ENCODE measurements around the gene ANKS1B. TPM values are rescaled to one million over a fixed set of nuclear protein-coding genes. Genes with fewer than 3 reads are reported as not detected.

Gene ANKS1B
- total RNA-seq, 1 donor from 2014 or later, result 2.4 TPM

GRCh38 chr12:99476956-99477355, 507.8 kb downstream of the ANKS1B start:
- Mint-ChIP-seq H3K27ac (ENCODE audit: unreplicated experiment) (no peak overlapping the region), H3K4me1 (ENCODE audit: low read depth, unreplicated experiment) (no peaks in the 10 kb centered on the region), H3K27me3 (ENCODE audit: low read depth, unreplicated experiment) (no peaks in the 10 kb centered on the region), H3K4me3 (ENCODE audit: unreplicated experiment) (no peak overlapping the region), H3K36me3 (ENCODE audit: low read depth, unreplicated experiment) (no peaks in the 10 kb centered on the region), H3K9me3 (ENCODE audit: unreplicated experiment) (no peaks in the 10 kb centered on the region)
- Histone ChIP-seq H3K27ac (ENCODE audit: low read depth, low read length) (no peak overlapping the region), H2AFZ (ENCODE audit: low read depth, low read length) (no peak overlapping the region), H3K4me3 (ENCODE audit: insufficient read depth, low read depth, low read length) (no peak overlapping the region), H3K9ac (ENCODE audit: low read length) (no peak overlapping the region), H3K4me1 (ENCODE audit: insufficient read depth, low read length) (no peaks in the 10 kb centered on the region), H3K4me2 (ENCODE audit: low read length) (no peak overlapping the region), H3K27me3 (ENCODE audit: insufficient read depth, low read length) (no peaks in the 10 kb centered on the region), H4K20me1 (ENCODE audit: insufficient read depth, low read length) (no peaks in the 10 kb centered on the region), H3K36me3 (ENCODE audit: insufficient read depth, low read length) (no peaks in the 10 kb centered on the region), H3K9me3 (ENCODE audit: insufficient read depth, low read depth, low read length) (no peaks in the 10 kb centered on the region), H3K79me2 (ENCODE audit: insufficient read depth, low read length) (no peaks in the 10 kb centered on the region)
- no peak for FAIRE-seq
- no peak for DNase-seq (ENCODE audit: low read depth)
- TF ChIP-seq CTCF (IDR thresholded peaks at IDR 0.05; ENCODE audit: insufficient read depth, low read depth, low read length), result no peak
- TF ChIP-seq EZH2 (IDR thresholded peaks at IDR 0.05; ENCODE audit: insufficient read depth, low read length), result no peak

- peaks cover 17% of the 10 kb centered on the region for H3K4me1 ChIP-seq (ENCODE audit: insufficient read depth, low read length)
- no peaks in the 10 kb centered on the region for H3K36me3 ChIP-seq (ENCODE audit: insufficient read depth, low read length)
- peak overlapping the region; percentile 11 for H3K27ac Mint-ChIP-seq (ENCODE audit: unreplicated experiment)
- no peak overlapping the region for H3K4me3 Mint-ChIP-seq (ENCODE audit: unreplicated experiment)
- H3K9me3 Mint-ChIP-seq (ENCODE audit: unreplicated experiment), result peaks cover 3% of the 10 kb centered on the region
- no peak overlapping the region for H2AFZ ChIP-seq (ENCODE audit: low read depth, low read length)
- H3K27me3 ChIP-seq (ENCODE audit: insufficient read depth, low read length), result peaks cover 12% of the 10 kb centered on the region
- H3K4me1 Mint-ChIP-seq (ENCODE audit: low read depth, unreplicated experiment), result peaks cover 29% of the 10 kb centered on the region
- no peaks in the 10 kb centered on the region for H3K36me3 Mint-ChIP-seq (ENCODE audit: low read depth, unreplicated experiment)
- H3K27me3 Mint-ChIP-seq (ENCODE audit: low read depth, unreplicated experiment), result peaks cover 4% of the 10 kb centered on the region
- H3K9ac ChIP-seq (ENCODE audit: low read length), result no peak overlapping the region
- DNase-seq (ENCODE audit: low read depth), result peak; percentile 92
- TF ChIP-seq EZH2 (IDR thresholded peaks at IDR 0.05; ENCODE audit: insufficient read depth, low read length) (no peak), CTCF (IDR thresholded peaks at IDR 0.05; ENCODE audit: insufficient read depth, low read depth, low read length) (no peak)
- no peak overlapping the region for H3K27ac ChIP-seq (ENCODE audit: low read depth, low read length)
- peak overlapping the region; percentile 8 for H3K4me2 ChIP-seq (ENCODE audit: low read length)
- H4K20me1 ChIP-seq (ENCODE audit: insufficient read depth, low read length), result no peaks in the 10 kb centered on the region
- H3K79me2 ChIP-seq (ENCODE audit: insufficient read depth, low read length), result no peaks in the 10 kb centered on the region
- H3K9me3 ChIP-seq (ENCODE audit: insufficient read depth, low read depth, low read length), result no peaks in the 10 kb centered on the region
- no peak overlapping the region for H3K4me3 ChIP-seq (ENCODE audit: insufficient read depth, low read depth, low read length)
- peak; percentile 29 for FAIRE-seq
Measured at GRCh38 chr12:99455350-99456035, 529.2 kb downstream of the ANKS1B start.

- no peaks in the 10 kb centered on the region for H4K20me1 ChIP-seq (ENCODE audit: insufficient read depth, low read length)
- Mint-ChIP-seq H3K9me3 (ENCODE audit: unreplicated experiment) (peaks cover 3% of the 10 kb centered on the region), H3K36me3 (ENCODE audit: low read depth, unreplicated experiment) (no peaks in the 10 kb centered on the region), H3K27me3 (ENCODE audit: low read depth, unreplicated experiment) (peaks cover 2% of the 10 kb centered on the region), H3K27ac (ENCODE audit: unreplicated experiment) (peak overlapping the region; percentile 11), H3K4me1 (ENCODE audit: low read depth, unreplicated experiment) (peaks cover 29% of the 10 kb centered on the region), H3K4me3 (ENCODE audit: unreplicated experiment) (no peak overlapping the region)
- DNase-seq (ENCODE audit: low read depth) (no peak), FAIRE-seq (no peak)
- no peak overlapping the region for H3K9ac ChIP-seq (ENCODE audit: low read length)
- H2AFZ ChIP-seq (ENCODE audit: low read depth, low read length), result no peak overlapping the region
- no peak overlapping the region for H3K4me2 ChIP-seq (ENCODE audit: low read length)
- H3K4me3 ChIP-seq (ENCODE audit: insufficient read depth, low read depth, low read length), result no peak overlapping the region
- H3K4me1 ChIP-seq (ENCODE audit: insufficient read depth, low read length), result peaks cover 17% of the 10 kb centered on the region
- H3K27ac ChIP-seq (ENCODE audit: low read depth, low read length), result no peak overlapping the region
- TF ChIP-seq EZH2 (IDR thresholded peaks at IDR 0.05; ENCODE audit: insufficient read depth, low read length), result no peak
- no peak for TF ChIP-seq CTCF (IDR thresholded peaks at IDR 0.05; ENCODE audit: insufficient read depth, low read depth, low read length)
- H3K27me3 ChIP-seq (ENCODE audit: insufficient read depth, low read length), result peaks cover 9% of the 10 kb centered on the region
- no peaks in the 10 kb centered on the region for H3K9me3 ChIP-seq (ENCODE audit: insufficient read depth, low read depth, low read length)
- H3K79me2 ChIP-seq (ENCODE audit: insufficient read depth, low read length), result no peaks in the 10 kb centered on the region
- H3K36me3 ChIP-seq (ENCODE audit: insufficient read depth, low read length), result no peaks in the 10 kb centered on the region
Measured at GRCh38 chr12:99454539-99455172, 530.1 kb downstream of the ANKS1B start.
